A172 (cell line): Measurements from ENCODE around the gene BTBD19. TPM values are rescaled to one million over a fixed set of nuclear protein-coding genes. Genes with fewer than 3 reads are reported as not detected.
"Not testable (repeated sequence)": the region's sequence is repeated elsewhere in the genome, so short reads cannot be mapped to it uniquely, and the experiment has no call there.

Experiments
- DNase-seq: peaks from one replicate; pipeline ENCODE4 v3.0.0-alpha.2; 2015; ENCODE audit warnings: low spot score
- total RNA-seq: library from RNA; depleted of rRNA; stranded (reverse); fragments of >200 nt; shearing (Covaris generic); gene quantifications from 2 replicates; pipeline ENCODE4 v1.2.3, GENCODE V29; 2014

The BTBD19 gene
- total RNA-seq, 1 experiment from 2014 or later, result 4.8 TPM

- no peak for DNase-seq
Observed at GRCh38 chr1:44787506-44787905, 20.8 kb upstream of the BTBD19 start.

DNA sequence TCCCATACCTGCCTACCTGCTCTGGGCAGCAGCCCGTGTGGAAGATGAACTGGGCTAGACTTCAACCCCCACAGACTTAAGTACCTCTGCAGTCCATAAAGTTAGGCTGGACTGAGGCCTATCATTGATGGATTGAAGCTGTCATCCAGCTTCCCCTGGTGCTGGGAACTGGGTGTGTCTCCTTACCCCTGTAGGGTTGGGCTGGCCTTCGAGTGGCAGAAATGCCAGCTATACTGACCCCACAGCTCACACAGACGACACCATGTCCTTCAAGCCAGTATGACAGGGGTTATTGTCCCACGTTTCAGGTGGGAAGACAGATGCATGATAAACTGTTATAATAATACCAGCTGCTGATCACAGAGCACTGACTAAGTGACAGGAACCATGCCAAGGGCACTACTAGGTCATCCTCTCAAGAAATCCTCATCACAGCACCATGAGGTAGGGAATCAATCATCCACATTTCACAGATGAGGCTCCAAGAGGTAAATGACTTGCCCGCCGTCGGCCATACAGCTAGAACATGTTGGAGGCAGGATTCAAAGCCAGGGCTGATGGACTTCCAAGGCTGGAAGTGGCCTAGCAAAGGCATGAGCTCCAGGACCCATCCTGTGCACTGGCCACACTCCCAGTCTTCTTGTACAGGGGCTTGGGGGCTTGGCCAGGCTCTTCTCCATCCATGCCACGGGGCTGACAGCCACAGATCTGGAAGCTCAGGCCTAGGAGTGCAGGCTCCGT lies 20.0 kb upstream of the BTBD19 start, which contains the start of gene BEST4:
Gene BEST4, minus strand, starts transcription at position 51 of the 741 bp plus-strand sequence. CDS start 465 bp downstream, outside the sequence.
- DNase-seq, result no peak

DNA sequence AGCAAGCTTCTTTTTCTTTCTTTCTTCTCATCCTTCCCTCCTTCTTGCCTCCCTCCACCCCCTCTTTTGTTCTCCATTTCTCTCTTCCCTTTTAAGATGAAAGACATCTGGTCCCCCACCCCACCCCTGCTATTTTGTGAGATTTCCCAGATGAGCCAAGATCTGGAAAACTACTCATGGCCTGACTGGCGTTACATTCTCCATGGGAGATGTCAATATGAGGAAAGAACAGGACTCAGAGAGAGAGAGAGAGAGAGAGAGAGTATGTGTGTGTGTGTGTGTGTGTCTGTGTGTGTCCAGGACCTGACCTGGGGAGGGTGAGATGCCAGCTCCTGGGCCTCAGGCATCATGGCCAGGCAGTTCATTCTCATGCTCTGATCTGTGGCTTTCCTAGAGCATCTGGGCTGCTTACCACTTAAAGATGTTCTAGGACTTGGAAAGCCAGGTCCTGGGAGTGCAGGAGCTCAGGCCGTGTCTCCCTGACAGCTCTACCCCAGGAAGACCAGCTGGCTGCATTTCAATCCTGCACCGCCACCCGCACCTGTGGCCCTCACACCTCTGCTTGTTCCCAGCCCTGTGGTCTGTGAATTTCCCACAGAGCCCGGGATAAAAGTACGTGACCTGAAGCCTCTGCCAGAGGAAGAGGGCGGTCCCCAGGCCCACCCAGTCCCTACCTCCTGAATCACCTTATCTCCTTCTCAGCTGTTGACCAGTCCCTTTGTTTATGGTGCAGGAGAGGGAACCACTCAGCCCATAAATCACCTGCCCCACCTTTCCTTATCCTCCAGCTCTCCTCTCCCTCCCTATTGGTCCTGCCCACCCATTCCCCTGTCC lies 17.1 kb upstream of the BTBD19 start:
- DNase-seq, result no peak

DNA sequence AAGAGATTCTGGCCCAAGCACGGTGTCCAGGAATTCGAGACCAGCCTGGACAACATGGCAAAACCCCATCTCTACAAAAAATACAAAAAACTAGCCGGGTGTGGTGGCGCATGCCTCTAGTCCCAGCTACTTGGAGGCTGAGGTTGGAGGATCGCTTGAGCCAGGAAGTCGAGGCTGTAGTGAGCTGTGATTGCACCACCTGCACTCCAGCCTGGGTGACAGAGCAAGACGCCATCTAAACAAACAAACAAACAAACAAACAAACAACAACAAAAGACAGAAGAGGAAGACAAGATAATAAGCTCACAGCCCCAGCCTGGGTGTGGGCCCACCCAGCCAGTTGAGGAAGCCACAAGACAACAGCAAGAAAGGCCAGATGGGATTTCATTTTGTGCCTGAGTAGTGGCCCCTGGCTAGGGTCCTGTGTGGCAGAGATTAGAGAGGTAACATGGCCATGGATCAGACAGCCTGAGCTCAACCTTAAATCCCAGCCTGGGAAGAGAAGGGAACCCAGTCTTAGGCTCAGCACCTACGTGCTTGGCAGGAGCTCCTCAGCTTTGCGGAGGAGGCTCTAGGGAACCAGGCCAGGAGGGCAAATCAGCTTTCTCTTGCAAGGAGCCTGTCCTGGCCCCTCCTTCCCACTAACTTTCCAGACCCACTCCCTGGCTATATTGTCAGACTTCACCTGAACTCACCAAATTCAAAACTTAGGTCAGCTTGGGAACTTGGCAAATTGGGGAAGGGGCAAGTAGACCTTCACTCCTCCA lies 15.4 kb upstream of the BTBD19 start:
- no peak for DNase-seq

- not testable (repeated sequence) for DNase-seq
Observed at GRCh38 chr1:44797886-44798285, 10.4 kb upstream of the BTBD19 start.

GRCh38 chr1:44798481-44799365 lies 9.6 kb upstream of the BTBD19 start:
- no peak for DNase-seq

GRCh38 chr1:44799770-44800584 lies 8.3 kb upstream of the BTBD19 start, which contains the start of gene PLK3:
Gene PLK3, plus strand, starts transcription at chr1:44800377. Its CDS starts 87 bp downstream, at chr1:44800464.
- peak; percentile 95 for DNase-seq

DNA sequence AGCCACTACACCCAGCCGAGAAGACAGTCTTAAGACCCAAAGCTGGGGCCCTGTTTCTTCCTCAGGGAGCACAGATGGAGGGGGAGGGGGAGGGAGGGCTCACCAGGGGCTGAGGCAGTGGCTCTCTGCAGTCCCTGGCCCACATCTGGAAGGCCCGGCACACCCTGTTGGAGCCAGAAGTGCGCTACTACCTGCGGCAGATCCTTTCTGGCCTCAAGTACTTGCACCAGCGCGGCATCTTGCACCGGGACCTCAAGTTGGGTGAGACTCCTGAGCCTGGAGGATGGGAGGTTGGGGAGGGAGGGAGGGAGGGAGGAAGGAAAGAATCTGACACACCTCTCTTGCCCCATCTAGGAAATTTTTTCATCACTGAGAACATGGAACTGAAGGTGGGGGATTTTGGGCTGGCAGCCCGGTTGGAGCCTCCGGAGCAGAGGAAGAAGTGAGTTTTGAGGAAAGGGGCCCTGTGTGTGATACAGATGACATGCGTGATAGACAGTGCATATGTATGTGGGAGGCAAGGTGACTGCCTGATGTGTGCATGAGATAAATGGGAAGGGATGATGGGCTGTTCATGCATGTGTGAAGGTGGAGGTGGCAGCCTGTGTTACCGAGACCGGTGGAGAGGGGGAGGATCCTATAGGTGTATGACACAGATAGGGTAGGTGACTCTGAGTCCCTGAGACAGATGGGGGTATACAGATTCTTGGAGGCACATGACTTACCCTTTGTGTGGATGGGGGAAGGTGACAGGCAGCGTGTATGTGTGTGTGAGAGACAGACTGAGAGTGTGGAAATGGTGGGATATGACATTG lies 6.6 kb upstream of the BTBD19 start:
- DNase-seq, result no peak

DNA sequence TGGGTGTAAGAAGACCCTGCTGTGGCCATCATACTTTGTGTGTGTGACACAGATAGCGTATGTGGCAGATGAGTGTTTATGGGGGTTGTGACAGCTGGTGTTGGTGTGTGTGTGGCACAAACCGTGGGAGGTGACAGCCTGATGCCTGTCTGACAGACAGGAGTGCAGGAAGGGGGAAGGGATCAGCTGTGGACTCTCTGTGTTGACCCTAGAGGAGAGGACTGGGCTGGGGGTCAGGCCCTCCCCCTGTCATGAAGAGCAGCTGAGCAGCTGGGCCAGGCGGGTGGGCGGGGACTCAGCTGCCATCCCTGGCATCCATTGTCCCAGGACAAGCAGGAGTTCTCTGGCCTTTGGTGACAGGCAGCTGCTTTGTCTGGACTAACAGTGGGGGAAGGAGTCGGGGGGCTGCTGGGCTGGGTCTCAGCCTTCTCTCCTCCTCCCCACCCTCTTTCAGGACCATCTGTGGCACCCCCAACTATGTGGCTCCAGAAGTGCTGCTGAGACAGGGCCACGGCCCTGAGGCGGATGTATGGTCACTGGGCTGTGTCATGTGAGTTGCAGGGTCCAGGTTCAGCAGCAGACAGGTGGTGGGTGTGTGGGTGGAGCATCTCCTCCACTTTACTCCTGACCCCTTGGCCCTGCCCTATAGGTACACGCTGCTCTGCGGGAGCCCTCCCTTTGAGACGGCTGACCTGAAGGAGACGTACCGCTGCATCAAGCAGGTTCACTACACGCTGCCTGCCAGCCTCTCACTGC lies 5.8 kb upstream of the BTBD19 start:
- DNase-seq, result no peak

DNA sequence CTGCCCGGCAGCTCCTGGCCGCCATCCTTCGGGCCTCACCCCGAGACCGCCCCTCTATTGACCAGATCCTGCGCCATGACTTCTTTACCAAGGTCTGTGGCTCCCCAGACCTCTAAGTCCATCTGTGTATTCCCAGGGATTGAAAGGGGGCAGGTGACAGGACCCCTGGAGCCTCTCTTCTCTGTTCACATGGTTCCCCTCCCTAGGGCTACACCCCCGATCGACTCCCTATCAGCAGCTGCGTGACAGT lies 5.3 kb upstream of the BTBD19 start:
- no peak for DNase-seq

- DNase-seq, result no peak
Observed at GRCh38 chr1:44803312-44804095, 4.8 kb upstream of the BTBD19 start.

GRCh38 chr1:44805311-44806024 lies 2.9 kb upstream of the BTBD19 start:
- no peak for DNase-seq

DNA sequence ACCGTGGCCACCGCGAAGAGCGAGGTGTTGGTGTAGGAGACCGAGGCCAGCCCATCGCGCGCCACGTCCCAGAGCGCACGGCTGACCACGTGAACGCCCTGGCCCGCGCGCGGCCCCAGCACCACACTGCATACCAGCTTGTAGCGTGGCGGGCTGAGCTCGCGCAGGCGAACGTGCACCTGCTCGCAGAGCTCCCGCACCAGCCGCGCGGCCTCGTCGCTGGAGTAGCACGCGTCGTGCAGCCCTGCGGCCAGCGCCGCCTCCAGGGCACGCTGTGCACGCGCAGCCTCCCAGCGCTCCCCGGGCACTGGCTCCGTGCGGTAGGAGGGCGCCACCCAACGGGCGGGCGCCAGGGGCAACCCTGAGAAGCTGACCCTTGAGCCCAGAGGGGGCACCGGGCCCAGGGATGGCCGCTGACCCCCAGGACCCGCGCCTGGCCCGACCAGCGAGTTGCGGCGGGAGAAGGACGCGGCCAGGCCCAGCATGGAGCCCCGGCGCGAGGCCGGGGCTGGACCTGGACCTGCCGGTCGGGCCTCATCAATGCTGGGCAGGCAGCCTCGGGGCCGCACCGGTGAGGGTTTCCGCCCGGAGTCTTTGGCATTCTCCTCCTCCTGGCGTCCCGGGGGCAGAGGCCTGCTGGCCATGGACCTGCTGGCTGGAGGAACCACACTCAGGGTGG lies 2.2 kb upstream of the BTBD19 start:
- DNase-seq, result no peak

DNA sequence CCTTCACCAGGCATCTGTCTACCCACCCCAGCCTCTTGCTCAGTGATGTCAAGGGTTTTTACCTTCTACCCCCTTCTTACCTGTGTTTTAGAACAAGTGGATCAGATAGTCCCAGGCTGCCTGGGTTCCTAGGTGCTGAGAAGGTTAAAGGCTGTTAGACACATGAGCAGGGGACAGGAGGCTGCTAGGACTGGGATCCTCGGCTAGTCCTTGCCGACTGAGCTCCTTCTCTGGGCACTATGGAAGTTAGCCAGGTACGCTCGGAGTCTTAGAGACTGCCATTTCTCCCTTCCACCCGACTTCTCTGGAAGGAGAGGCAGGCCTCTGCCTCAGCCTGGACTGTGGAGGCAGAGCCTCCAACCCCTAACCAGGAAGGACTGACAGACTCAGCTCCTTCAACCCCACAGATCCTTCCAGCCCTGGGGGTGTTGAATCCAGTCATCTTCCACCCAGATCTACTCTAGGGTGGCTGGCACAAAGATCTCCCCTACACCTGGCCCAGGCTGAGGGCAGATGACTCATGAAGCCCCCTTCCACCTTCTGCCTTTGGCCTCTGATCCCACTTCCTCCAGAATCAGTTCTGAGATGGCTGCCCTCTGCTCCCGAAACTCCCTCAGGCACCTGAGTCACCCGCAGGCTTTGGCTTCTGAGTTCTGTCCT lies 1.5 kb upstream of the BTBD19 start, which contains the start of gene DYNLT4:
Gene DYNLT4, minus strand, starts transcription at position 648 of the 660 bp plus-strand sequence. CDS start 683 bp downstream, outside the sequence.
- DNase-seq, result no peak

- DNase-seq, result peak; percentile 99
Observed at GRCh38 chr1:44807364-44808062, 810 bp upstream of the BTBD19 start.
